ENCODE measurements around the gene KCNIP3. TPM values are rescaled to one million over a fixed set of nuclear protein-coding genes. Genes with fewer than 3 reads are reported as not detected.
"Not testable (repeated sequence)": the region's sequence is repeated elsewhere in the genome, so short reads cannot be mapped to it uniquely, and the experiment has no call there.

Gene KCNIP3
- total RNA-seq, 1 donor from 2014 or later: 0.68 TPM

DNA sequence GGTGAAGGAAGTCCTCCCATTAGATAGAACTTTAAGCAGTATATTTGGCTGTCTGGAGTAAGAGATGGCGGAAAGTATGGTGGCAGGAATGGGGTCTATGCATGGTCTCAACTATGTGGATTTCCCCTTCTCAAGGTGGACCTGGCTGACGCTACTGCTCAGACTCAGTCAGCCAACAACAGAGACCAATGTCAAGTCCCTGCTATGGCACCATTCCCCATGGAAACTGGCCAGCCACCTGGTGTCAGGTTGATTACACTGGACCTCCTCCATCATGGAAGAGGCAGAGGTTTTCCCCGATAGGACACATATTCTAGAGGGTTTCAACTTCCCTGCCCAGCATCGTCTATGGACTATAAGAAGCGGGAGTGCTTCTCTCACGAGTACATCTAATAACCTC is 96.8 kb downstream of the KCNIP3 start:
- H3K9ac ChIP-seq (ENCODE audit: low read length): no peak overlapping the region
- no peaks in the 10 kb centered on the region for H3K36me3 Mint-ChIP-seq (ENCODE audit: low read depth, unreplicated experiment)
- H3K4me3 Mint-ChIP-seq (ENCODE audit: unreplicated experiment): no peak overlapping the region
- H3K27ac Mint-ChIP-seq (ENCODE audit: unreplicated experiment): no peak overlapping the region
- peaks cover 11% of the 10 kb centered on the region for H3K9me3 Mint-ChIP-seq (ENCODE audit: unreplicated experiment)
- no peak for TF ChIP-seq EZH2 (IDR thresholded peaks at IDR 0.05; ENCODE audit: insufficient read depth, low read length)
- TF ChIP-seq, protein P1, sequence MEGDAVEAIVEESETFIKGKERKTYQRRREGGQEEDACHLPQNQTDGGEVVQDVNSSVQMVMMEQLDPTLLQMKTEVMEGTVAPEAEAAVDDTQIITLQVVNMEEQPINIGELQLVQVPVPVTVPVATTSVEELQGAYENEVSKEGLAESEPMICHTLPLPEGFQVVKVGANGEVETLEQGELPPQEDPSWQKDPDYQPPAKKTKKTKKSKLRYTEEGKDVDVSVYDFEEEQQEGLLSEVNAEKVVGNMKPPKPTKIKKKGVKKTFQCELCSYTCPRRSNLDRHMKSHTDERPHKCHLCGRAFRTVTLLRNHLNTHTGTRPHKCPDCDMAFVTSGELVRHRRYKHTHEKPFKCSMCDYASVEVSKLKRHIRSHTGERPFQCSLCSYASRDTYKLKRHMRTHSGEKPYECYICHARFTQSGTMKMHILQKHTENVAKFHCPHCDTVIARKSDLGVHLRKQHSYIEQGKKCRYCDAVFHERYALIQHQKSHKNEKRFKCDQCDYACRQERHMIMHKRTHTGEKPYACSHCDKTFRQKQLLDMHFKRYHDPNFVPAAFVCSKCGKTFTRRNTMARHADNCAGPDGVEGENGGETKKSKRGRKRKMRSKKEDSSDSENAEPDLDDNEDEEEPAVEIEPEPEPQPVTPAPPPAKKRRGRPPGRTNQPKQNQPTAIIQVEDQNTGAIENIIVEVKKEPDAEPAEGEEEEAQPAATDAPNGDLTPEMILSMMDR (IDR thresholded peaks at IDR 0.05; ENCODE audit: insufficient read depth, low read depth, low read length): no peak
- no peaks in the 10 kb centered on the region for H3K79me2 ChIP-seq (ENCODE audit: insufficient read depth, low read length)
- H3K4me1 Mint-ChIP-seq (ENCODE audit: low read depth, unreplicated experiment): no peaks in the 10 kb centered on the region
- no peaks in the 10 kb centered on the region for H3K9me3 ChIP-seq (ENCODE audit: insufficient read depth, low read depth, low read length)
- H3K27me3 Mint-ChIP-seq (ENCODE audit: low read depth, unreplicated experiment): peaks cover 48% of the 10 kb centered on the region
- H4K20me1 ChIP-seq (ENCODE audit: insufficient read depth, low read length): no peaks in the 10 kb centered on the region
- no peaks in the 10 kb centered on the region for H3K36me3 ChIP-seq (ENCODE audit: insufficient read depth, low read length)
- H3K4me2 ChIP-seq (ENCODE audit: low read length): no peak overlapping the region
- H3K27me3 ChIP-seq (ENCODE audit: insufficient read depth, low read length): peaks cover 2% of the 10 kb centered on the region
- H3K27ac ChIP-seq (ENCODE audit: low read depth, low read length): no peak overlapping the region
- no peak for FAIRE-seq
- H2AFZ ChIP-seq (ENCODE audit: low read depth, low read length): no peak overlapping the region
- no peak overlapping the region for H3K4me3 ChIP-seq (ENCODE audit: insufficient read depth, low read depth, low read length)
- H3K4me1 ChIP-seq (ENCODE audit: insufficient read depth, low read length): no peaks in the 10 kb centered on the region
- DNase-seq (ENCODE audit: low read depth): no peak

DNA sequence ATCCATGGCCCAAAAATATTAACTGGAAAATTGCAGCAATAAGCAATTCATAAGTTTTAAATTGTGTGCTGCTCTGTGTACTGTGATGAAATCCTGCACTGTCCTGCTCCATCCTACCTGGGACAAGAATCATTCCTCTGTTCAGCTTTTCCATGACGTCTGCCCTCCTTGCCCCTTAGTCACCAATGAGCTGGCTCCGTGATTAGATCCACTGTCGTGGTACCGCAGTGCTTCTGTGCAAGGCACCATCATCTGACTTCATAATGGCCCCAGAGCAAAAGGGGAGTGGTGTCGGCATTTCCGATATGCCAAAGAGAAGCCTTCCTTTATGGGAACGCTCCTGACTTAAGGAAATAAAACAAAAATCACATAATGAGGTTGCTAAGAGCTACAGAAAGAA is 101.9 kb downstream of the KCNIP3 start:
- no peak overlapping the region for H3K4me2 ChIP-seq (ENCODE audit: low read length)
- H3K4me3 ChIP-seq (ENCODE audit: insufficient read depth, low read depth, low read length): no peak overlapping the region
- peaks cover 7% of the 10 kb centered on the region for H3K4me1 ChIP-seq (ENCODE audit: insufficient read depth, low read length)
- peaks cover 9% of the 10 kb centered on the region for H3K4me1 Mint-ChIP-seq (ENCODE audit: low read depth, unreplicated experiment)
- H3K4me3 Mint-ChIP-seq (ENCODE audit: unreplicated experiment): no peak overlapping the region
- H3K27ac Mint-ChIP-seq (ENCODE audit: unreplicated experiment): no peak overlapping the region
- FAIRE-seq (no peak), DNase-seq (ENCODE audit: low read depth) (no peak)
- H3K9me3 Mint-ChIP-seq (ENCODE audit: unreplicated experiment): peaks cover 4% of the 10 kb centered on the region
- no peak overlapping the region for H2AFZ ChIP-seq (ENCODE audit: low read depth, low read length)
- no peaks in the 10 kb centered on the region for H3K36me3 Mint-ChIP-seq (ENCODE audit: low read depth, unreplicated experiment)
- no peaks in the 10 kb centered on the region for H3K27me3 ChIP-seq (ENCODE audit: insufficient read depth, low read length)
- H3K9ac ChIP-seq (ENCODE audit: low read length): no peak overlapping the region
- peaks cover 7% of the 10 kb centered on the region for H4K20me1 ChIP-seq (ENCODE audit: insufficient read depth, low read length)
- no peak overlapping the region for H3K27ac ChIP-seq (ENCODE audit: low read depth, low read length)
- TF ChIP-seq, protein P1 (IDR thresholded peaks at IDR 0.05; ENCODE audit: insufficient read depth, low read depth, low read length): no peak
- no peak for TF ChIP-seq EZH2 (IDR thresholded peaks at IDR 0.05; ENCODE audit: insufficient read depth, low read length)
- peaks cover 16% of the 10 kb centered on the region for H3K79me2 ChIP-seq (ENCODE audit: insufficient read depth, low read length)
- no peaks in the 10 kb centered on the region for H3K36me3 ChIP-seq (ENCODE audit: insufficient read depth, low read length)
- peaks cover 28% of the 10 kb centered on the region for H3K27me3 Mint-ChIP-seq (ENCODE audit: low read depth, unreplicated experiment)
- no peaks in the 10 kb centered on the region for H3K9me3 ChIP-seq (ENCODE audit: insufficient read depth, low read depth, low read length)

DNA sequence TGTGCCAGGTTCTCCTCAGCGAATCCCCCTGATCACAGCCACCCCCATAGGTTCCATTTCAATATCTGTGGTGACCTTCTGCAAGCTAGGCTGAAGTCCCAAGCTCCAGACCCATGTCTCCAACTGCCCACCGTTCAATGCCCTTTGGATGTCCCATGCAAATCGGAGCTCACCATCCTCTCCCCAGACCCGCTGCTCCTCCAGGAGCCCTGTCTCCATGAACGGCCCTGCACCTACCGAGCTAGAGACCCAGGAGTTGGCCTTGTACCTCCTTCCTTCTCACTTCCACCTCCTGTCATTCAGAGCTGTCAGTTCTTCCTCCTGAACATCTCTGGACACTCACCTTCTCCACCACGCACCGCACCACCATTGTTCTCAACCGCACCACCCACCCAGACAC is 104.3 kb downstream of the KCNIP3 start:
- no peak overlapping the region for H3K27ac ChIP-seq (ENCODE audit: low read depth, low read length)
- H3K27me3 ChIP-seq (ENCODE audit: insufficient read depth, low read length): no peaks in the 10 kb centered on the region
- Mint-ChIP-seq H3K4me1 (ENCODE audit: low read depth, unreplicated experiment) (peaks cover 9% of the 10 kb centered on the region), H3K9me3 (ENCODE audit: unreplicated experiment) (peaks cover 2% of the 10 kb centered on the region), H3K27me3 (ENCODE audit: low read depth, unreplicated experiment) (peaks cover 9% of the 10 kb centered on the region), H3K27ac (ENCODE audit: unreplicated experiment) (no peak overlapping the region), H3K36me3 (ENCODE audit: low read depth, unreplicated experiment) (no peaks in the 10 kb centered on the region), H3K4me3 (ENCODE audit: unreplicated experiment) (peak overlapping the region; percentile 96)
- peak overlapping the region; percentile 97 for H3K4me3 ChIP-seq (ENCODE audit: insufficient read depth, low read depth, low read length)
- peak overlapping the region; percentile 95 for H2AFZ ChIP-seq (ENCODE audit: low read depth, low read length)
- peaks cover 7% of the 10 kb centered on the region for H3K4me1 ChIP-seq (ENCODE audit: insufficient read depth, low read length)
- DNase-seq (ENCODE audit: low read depth) (no peak), FAIRE-seq (no peak)
- H3K36me3 ChIP-seq (ENCODE audit: insufficient read depth, low read length): no peaks in the 10 kb centered on the region
- H3K9me3 ChIP-seq (ENCODE audit: insufficient read depth, low read depth, low read length): no peaks in the 10 kb centered on the region
- peaks cover 24% of the 10 kb centered on the region for H3K79me2 ChIP-seq (ENCODE audit: insufficient read depth, low read length)
- H3K4me2 ChIP-seq (ENCODE audit: low read length): peak overlapping the region; percentile 86
- H3K9ac ChIP-seq (ENCODE audit: low read length): peak overlapping the region; percentile 96
- TF ChIP-seq EZH2 (IDR thresholded peaks at IDR 0.05; ENCODE audit: insufficient read depth, low read length): no peak
- TF ChIP-seq, protein P1 (IDR thresholded peaks at IDR 0.05; ENCODE audit: insufficient read depth, low read depth, low read length): no peak
- peaks cover 7% of the 10 kb centered on the region for H4K20me1 ChIP-seq (ENCODE audit: insufficient read depth, low read length)

DNA sequence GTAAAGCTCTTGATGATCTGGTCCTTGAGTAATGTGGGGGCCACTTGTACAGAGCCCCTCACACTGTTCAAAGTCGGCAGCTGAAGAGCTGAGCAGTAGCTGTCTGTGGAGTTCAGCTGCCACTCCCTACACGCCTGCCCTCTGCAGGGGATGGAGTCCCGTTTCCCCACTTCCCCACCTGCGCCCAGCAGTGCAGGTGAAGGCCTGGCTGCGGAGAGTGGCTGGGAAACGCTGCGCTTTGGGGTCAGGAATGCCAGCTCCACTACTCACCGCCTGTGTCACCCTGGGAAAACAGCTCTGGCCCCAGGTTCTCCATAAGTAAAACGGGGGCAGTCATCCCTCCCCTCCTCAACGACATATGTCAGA is 104.8 kb downstream of the KCNIP3 start:
- DNase-seq (ENCODE audit: low read depth); H3K4me1 ChIP-seq (ENCODE audit: insufficient read depth, low read length); H4K20me1 ChIP-seq (ENCODE audit: insufficient read depth, low read length); H3K36me3 ChIP-seq (ENCODE audit: insufficient read depth, low read length); H3K27me3 Mint-ChIP-seq (ENCODE audit: low read depth, unreplicated experiment); H3K36me3 Mint-ChIP-seq (ENCODE audit: low read depth, unreplicated experiment); H3K27me3 ChIP-seq (ENCODE audit: insufficient read depth, low read length); H3K9me3 ChIP-seq (ENCODE audit: insufficient read depth, low read depth, low read length); FAIRE-seq; H3K4me1 Mint-ChIP-seq (ENCODE audit: low read depth, unreplicated experiment); H3K9me3 Mint-ChIP-seq (ENCODE audit: unreplicated experiment): not testable (repeated sequence)
- peak overlapping the region; percentile 97 for H3K4me3 ChIP-seq (ENCODE audit: insufficient read depth, low read depth, low read length)
- peak overlapping the region; percentile 95 for H2AFZ ChIP-seq (ENCODE audit: low read depth, low read length)
- H3K27ac ChIP-seq (ENCODE audit: low read depth, low read length): peak overlapping the region; percentile 92
- peak overlapping the region; percentile 86 for H3K4me2 ChIP-seq (ENCODE audit: low read length)
- peaks cover 24% of the 10 kb centered on the region for H3K79me2 ChIP-seq (ENCODE audit: insufficient read depth, low read length)
- Mint-ChIP-seq H3K27ac (ENCODE audit: unreplicated experiment) (peak overlapping the region; percentile 81), H3K4me3 (ENCODE audit: unreplicated experiment) (peak overlapping the region; percentile 96)
- H3K9ac ChIP-seq (ENCODE audit: low read length): peak overlapping the region; percentile 96

All from astrocyte (in vitro differentiated cells and primary cell).